Activated CD4-positive, alpha-beta T cell treated with anti-CD3 and anti-CD28 coated beads for 24 hours (primary cell): ENCODE measurements around the gene ANKRD65.

ENCODE experiments used
- DNase-seq, 2 donors: peaks; one replicate each; pipeline ENCODE4 v3.0.0-alpha.2; 2020; ENCODE audit warnings: low read depth in 2 of 2

ANKRD65 gene

DNA sequence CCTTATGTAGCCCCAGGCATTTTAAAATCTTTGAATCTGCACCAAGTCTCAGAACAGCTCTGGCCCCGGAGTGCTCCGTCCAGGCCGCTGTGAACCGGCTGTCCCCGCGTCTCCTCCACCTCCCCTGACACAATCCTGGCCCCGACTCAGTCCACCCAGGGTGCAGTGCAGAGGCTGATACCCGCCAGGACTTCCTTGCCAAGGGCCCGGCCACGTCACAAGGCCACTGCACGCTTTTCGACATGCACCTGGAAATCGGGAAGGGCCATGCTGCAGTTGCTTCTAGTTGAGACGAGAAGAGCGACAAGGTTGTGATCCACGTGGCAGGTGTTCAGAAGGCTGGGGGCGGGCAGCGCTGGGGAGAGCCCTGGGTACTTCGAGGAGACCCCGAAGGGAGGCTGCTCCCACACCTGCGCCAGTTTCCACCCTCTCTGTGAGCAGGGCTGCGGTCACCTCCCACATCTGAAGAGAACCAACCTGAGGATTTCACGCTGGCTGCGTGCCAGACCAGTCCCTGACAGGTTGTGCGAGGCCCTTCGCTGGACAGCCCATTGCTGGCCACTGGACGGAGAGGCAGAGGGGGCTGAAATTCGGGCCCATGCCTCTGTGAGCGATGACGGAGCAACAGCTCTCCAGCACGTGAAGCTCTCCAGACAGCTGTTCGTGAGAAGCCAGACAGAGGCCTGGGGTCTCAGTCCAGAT, 21.1 kb upstream of the ANKRD65 start:
- no peak for DNase-seq

DNA sequence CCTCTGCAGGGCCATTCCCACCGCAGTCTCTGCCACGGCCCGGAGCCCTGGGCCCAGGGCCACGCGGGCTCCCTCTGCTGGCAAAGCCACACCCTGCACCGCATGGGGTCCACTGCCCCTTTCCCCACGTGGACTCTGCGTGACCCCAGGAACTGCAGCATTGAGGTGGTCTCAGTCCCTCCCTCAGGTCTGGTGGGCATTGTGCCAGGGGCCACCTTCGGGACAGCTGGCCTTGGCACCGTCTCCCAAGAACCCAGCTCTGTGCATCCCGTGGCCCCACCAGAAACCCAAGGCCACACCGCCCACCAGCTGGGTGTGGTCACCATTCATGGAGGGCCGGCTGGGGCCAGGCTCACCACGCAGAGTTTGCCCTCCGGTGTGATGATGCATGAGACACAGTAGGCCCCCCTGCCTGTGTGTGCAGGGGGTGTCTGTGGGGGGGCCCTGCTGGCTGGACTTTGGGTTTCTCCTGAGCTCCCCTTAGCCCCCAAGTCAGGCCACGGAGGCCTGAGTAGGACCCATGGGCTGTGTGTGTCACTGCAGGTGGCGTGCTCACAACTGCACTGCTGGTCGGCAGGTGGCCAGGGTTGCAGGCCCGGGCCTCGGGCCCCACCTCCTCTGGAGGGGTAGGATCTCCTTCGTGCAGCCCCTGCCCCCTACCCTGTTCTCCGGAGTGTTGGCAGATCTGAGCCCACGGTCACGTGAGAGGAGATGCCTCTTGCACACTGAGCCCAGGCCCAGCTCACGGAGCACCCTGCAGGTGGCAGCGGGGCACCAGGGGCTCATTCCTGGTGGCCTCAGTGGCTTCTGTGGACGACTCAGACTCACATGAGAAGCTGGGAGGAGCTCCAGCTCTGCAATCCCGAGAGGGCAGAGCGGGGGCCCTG, 20.2 kb upstream of the ANKRD65 start:
- DNase-seq: peak; percentile 45 to 57

GRCh38 chr1:1440262-1441001, 19.4 kb upstream of the ANKRD65 start:
- no peak for DNase-seq

- DNase-seq: no peak
These were observed 18.6 kb upstream of the ANKRD65 start for GRCh38 chr1:1439546-1440261.

DNA sequence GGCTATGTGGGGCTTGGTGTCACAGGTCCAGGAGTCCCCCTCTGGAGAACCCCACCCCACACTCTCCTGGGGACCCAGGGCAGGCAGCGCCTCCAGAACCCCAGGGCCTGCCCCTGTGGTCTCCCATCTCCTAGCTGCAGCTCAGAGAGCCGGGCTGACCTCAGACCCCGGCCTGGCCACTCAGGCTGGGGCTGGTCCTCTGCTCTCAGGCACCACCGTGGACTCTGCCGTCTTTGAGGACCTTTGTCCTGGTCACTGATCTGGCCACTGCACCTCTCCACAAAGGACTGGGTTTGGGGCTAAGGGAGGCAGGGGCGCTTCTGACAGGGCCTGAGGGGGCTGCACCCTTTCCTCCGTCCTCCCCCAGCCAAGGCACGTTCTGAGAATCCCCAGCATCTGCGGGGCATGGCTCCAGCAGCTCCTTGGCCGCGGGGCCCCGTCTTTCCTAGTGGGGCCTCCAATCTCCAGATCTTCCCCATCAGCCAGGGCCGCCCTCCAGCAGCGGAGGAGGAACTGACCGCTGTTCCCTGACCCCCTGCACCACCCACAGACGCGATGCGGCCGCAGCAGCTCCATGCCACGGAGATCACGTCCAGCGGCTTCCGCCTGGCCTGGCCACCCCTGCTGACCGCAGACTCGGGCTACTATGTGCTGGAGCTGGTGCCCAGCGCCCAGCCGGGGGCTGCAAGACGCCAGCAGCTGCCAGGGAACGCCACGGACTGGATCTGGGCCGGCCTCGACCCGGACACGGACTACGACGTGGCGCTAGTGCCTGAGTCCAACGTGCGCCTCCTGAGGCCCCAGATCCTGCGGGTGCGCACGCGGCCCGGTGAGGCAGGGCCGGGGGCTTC, 17.7 kb upstream of the ANKRD65 start:
- no peak for DNase-seq

DNA sequence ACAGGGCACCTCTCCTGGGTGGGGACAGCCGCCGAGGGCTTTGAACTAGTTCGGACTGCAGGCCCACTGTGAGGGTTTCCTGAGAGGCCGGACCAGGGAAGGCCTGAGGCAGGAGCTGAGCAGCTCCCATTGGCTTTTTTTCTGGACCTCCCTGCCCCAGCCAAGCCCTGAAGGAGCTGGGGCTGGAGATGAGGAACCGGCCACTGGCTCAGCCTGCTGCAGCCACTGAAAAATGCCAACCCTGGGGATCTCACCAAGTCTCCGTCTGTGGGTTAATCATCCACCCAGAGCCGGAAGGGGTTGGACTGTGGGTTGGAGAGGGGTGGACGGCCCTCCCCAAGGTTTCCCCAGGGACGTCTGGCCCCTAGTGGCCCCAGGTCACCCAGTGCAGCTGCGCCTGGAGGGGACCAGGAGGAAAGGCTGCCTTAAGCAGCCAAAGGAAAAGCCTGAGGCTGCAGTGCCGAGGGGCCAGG, 16.9 kb upstream of the ANKRD65 start:
- DNase-seq: no peak

GRCh38 chr1:1437033-1437903, 16.2 kb upstream of the ANKRD65 start:
- no peak for DNase-seq

DNA sequence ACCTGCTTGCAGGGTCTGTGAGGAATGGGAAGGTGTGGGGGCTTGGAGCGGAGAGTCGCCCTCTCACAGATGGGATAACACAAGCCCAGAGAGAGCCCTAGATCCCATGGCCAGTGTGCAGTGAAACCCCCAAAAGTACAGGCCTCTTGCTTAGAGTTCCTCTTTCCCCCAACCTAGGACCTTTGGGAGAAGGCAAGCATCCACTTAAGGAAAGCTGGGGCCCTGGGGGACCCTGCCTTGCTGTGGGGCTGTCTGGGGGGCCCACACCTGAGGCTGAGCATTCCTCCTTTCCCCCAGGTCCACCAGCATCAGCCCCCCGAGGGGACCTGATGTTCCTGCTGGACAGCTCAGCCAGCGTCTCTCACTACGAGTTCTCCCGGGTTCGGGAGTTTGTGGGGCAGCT, 15.6 kb upstream of the ANKRD65 start:
- DNase-seq: no peak

DNA sequence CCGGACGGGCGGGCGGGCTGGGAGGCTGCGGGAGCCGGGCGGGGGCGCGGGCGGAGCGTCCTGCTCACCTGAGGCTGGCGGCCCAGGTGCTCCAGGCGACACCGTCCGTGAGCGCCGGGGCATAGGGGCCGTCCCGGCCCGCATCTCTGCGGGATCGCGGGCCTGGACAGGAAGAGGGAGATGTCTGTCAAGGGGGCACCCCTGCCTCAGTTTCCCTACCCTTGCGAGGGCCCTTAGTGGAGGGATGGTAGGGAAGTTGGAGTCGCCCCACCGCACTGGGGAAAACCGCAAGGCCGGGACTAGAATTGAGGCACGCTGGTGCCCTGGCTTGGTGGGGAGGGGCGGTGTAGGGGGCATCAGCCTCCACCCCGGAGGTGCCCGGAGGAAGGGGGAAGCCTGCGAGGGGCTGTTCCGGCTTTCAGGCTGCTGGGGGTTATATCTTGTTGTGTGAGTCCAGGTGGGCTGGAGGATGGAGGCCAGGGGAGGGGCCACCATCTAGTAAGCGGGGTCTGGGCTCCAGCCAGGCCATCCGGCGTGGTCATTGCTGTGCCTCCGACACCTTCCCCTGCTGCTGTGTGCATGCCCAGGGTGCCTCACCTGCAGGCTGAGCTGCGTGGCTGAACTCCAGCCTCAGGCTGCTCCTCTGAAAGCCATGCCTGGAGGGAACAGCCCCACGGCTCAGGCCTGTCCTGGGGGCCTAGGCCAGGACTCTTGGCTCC, 15.0 kb upstream of the ANKRD65 start:
- DNase-seq: no peak

GRCh38 chr1:1435106-1435903, 14.2 kb upstream of the ANKRD65 start, which contains the start of gene VWA1:
VWA1 (plus strand) TSS chr1:1435690; CDS start chr1:1435749, 59 bp downstream.
- DNase-seq: peak; percentile 54 to 56

- no peak for DNase-seq
These were observed 13.7 kb upstream of the ANKRD65 start for GRCh38 chr1:1434824-1435105.

- no peak for DNase-seq
These were observed 13.2 kb upstream of the ANKRD65 start for GRCh38 chr1:1434131-1434823.

DNA sequence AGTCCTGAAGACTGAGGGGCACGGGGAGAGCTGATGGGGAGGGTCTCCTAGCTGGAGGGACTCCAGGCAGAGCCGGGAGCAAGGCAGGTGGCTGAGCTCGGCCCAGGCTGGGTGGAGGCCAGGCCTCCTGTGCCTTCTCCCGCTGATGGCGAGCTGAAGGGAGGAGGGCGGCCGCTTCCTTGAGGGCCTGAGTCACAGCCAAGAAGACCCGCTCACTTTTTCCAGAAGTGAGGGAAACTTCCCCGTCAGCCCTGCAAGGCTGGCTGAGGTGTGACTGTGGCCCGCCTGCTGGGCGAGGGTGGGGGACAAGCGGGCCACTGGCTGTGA, 12.7 kb upstream of the ANKRD65 start:
- DNase-seq: peak; percentile 22 to 62

DNA sequence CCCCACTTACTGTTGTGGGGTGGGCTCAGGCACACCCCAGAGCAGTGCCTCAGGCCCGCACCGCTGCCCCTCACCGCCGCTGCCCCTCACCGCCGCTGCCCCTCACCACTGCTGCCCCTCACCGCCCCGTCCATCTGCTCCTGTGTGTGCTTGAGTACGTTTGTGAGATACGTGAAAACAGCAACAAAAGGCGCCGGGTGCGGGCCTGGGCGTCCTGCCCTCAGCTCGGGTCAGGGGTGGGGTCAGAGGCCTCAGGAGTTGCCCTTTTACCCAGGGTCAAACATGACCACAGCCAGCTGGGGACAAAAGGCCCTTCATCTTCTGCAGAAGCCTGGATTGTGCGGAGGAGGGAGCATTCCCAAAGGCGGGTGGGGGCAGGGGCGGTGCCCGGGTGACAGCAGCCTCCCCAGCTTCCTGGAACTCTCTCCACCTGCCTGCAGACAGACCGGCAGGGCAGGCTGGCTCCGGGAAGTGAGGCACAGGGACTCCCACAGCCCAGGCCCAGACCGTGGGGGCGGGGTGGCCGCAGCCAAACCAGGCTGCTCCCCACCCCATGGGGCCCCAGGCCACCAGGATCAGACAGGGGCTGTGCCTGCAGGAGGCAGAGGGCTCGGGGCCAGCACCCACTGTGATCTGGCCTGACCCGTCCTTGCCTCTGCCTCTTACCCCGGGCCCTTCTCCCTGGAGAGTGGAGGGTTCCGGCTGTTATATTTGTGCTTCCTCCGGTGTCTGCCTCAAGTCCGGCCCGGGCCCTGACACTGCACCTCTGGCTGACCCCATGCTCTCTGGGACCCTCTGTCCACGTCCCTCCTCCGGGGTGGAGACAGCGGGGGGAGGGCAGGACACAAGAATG, 12.1 kb upstream of the ANKRD65 start:
- DNase-seq: no peak

- DNase-seq: no peak
These were observed 11.3 kb upstream of the ANKRD65 start for GRCh38 chr1:1432274-1432950.

DNA sequence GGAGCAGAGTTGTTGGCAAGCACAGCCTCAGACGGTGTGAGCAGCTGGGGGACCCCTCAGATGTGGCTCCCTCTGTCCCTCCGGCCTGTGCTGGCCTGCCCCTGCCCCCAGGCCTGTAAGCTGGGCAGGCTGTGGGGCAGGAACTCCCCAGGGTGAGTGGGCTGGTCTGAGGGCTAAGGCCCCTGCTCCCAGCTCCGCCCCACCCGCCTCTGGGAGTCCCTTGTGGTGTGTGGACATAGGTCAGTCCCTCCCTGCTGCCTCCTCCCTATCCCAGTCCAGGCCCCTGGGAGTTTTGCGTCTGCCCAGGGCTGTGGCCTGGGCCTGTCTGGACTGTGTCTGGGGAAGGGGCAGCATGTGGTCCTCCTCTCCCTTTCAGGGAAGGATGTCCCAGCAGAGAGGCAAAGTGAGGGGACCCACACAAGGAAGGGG, 10.8 kb upstream of the ANKRD65 start:
- DNase-seq: no peak
